Measurements from ENCODE around the gene GNPTG. TPM values are rescaled to one million over a fixed set of nuclear protein-coding genes. Genes with fewer than 3 reads are reported as not detected.

GNPTG gene
- total and polyA plus RNA-seq, 2 of the 13 experiments (the other 11 are each of a cell fraction or from before 2014, with no cell fraction given) = 22.7 to 71.1 TPM

DNA sequence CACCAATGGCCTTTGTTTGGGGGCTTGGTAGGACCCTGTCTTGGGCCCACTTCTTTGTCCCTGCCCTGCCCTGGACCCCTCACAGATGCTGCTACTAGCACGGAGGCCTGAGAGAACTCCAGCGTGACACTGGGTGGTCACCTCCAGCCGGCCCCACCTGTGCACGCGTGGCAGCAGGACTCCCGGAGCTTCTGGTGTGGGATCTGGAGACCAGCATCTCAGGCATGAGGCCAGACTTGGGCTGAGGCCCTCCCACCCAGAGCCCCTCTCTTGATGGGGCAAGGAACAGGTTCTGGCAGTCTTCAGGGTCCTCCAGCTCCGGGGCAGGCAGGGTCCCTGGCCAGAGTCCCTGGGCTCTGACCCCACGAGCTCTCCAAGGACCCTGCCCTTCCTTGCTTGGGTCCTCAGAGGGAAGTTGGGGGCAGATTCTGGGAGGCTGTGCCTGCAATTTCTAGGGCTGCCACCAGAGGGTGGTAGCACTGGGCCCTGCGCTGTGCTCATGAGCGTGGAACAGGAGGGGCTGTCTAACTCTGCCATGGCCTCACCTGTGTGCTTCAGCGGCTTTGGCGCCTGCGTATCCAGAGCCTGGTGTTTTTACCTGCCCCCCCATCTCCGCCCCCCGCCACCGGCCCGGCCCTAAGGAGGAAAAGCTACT, 21.3 kb upstream of the GNPTG start (continued):
- TF ChIP-seq XRCC5 (optimal IDR thresholded peaks at IDR 0.05; ENCODE audit: low read length) = peak; percentile 20
- no peak for TF ChIP-seq ZNF766 (CRISPR knock-in tag; IDR thresholded peaks at IDR 0.05; ENCODE audit: borderline replicate concordance)
- TF ChIP-seq NCOA2 (CRISPR knock-in tag; IDR thresholded peaks at IDR 0.05) = no peak

DNA sequence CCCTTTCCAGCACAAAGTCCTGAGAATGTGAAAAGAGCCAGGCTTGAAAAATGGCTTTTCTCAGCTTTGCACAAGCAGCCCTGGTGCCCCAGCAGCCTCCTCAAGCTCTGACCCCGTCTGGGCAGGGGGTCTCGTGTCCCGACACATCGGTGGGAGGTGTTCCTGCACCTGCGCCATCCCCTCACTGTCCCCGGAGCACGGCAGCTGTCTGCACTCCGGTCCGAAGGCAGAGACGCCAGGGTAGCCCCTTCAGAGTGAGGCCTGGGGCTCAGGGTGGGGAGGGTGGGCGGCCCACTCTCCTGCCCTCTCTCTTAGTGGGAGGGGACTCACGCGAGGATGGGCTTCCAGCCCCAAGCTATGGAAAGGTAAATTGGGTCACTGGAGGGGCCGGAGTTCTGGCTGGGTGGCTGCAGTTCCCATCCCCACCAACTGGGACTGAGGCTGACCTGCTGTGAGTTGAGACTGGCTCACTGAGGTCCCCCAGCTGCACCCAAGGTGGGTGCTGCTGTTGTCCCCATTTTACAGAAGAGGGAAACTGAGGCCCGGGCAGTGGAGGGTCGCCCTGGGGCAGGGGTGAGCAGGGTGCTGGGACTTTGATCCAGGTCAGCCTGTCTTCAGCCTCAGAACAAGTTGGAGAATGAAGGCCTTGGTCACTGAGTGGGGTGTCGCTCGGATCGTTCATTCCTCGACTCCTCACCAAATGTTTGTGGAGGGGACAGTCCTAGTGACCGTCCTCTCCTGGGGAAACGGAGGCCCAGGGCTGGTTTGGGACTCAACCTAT, 20.6 kb upstream of the GNPTG start:
- FAIRE-seq (no peak), ATAC-seq (peak; percentile 41), DNase-seq (ENCODE audit: low spot score) (no peak)
- Histone ChIP-seq H3K4me1 (ENCODE audit: insufficient read depth, low read length) (peaks cover 31% of the 10 kb centered on the region), H3K27me3 (ENCODE audit: control insufficient read depth in 1 of 2, insufficient read depth in 2 of 2, low read length in 2 of 2) (peaks cover 15 to 37% of the 10 kb centered on the region in 2 experiments), H3K27ac (ENCODE audit: extremely low read length, insufficient read depth, low read length) (peak overlapping the region; percentile 82), H2AFZ (ENCODE audit: low read length) (no peak overlapping the region), H3K79me2 (ENCODE audit: insufficient read depth, low read length) (no peaks in the 10 kb centered on the region), H4K20me1 (ENCODE audit: insufficient read depth, low read length) (0 out of 2 replicates have a peak, but pooled peaks cover 3% of the 10 kb centered on the region), H3K36me3 (replicated peaks in 1 of 2; ENCODE audit: control insufficient read depth in 1 of 2, insufficient read depth in 2 of 2, low read length in 2 of 2) (no peaks in the 10 kb centered on the region), H3K9me3 (ENCODE audit: low read length) (no peaks in the 10 kb centered on the region), H3K9ac (ENCODE audit: insufficient read depth, low read depth, low read length) (peak overlapping the region; percentile 91), H3K4me3 (replicated peaks in 1 of 3; ENCODE audit: insufficient read depth in 1 of 3, low read depth in 2 of 3, low read length in 3 of 3) (peak overlapping the region; percentile 38 to 79 (median 61)), H3K4me2 (ENCODE audit: low read depth, low read length) (peak overlapping the region; percentile 99)
- CTCF ChIA-PET (ENCODE audit: low intra/inter-chr PET ratio, low total read pairs) = interaction anchor here (1.2 kb wide), 1 partner anchor 33 kb away, joined by 3 read pairs; no protein-coding TSS in a partner anchor
- POLR2A ChIA-PET = interaction anchor here (0.6 to 3.6 kb wide), 4 partner anchors 12 to 90 kb away, joined by 3 to 25 read pairs (median 4); partner anchors contain the start of genes UBE2I and UQCC4
- 41% methylated on average over 10 of the region's 22 CpGs for WGBS (ENCODE audit: low lambda C conversion rate)
- no TSS peak for BruUV-seq (replicated peaks)
- intact Hi-C loops (cut with micrococcal nuclease; ENCODE audit: unreplicated experiment) (no loop called here), in situ Hi-C loops (cut with HindIII; ENCODE audit: extremely low pct_ligation_motif_present, low pct_unique_long_range_greater_than_20kb) (no loop called here)
- TF ChIP-seq ZNF629 (CRISPR knock-in tag; conservative IDR thresholded peaks at IDR 0.05) (peak; percentile 93), ZNF557 (CRISPR knock-in tag; IDR thresholded peaks at IDR 0.05) (no peak)
- TF ChIP-seq, protein P1, sequence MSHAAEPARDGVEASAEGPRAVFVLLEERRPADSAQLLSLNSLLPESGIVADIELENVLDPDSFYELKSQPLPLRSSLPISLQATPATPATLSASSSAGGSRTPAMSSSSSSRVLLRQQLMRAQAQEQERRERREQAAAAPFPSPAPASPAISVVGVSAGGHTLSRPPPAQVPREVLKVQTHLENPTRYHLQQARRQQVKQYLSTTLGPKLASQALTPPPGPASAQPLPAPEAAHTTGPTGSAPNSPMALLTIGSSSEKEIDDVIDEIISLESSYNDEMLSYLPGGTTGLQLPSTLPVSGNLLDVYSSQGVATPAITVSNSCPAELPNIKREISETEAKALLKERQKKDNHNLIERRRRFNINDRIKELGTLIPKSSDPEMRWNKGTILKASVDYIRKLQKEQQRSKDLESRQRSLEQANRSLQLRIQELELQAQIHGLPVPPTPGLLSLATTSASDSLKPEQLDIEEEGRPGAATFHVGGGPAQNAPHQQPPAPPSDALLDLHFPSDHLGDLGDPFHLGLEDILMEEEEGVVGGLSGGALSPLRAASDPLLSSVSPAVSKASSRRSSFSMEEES (CRISPR knock-in tag; IDR thresholded peaks at IDR 0.05) = 0 out of 2 replicates have a peak, but pooled peaks have one; percentile 4
- TF ChIP-seq, protein P2, sequence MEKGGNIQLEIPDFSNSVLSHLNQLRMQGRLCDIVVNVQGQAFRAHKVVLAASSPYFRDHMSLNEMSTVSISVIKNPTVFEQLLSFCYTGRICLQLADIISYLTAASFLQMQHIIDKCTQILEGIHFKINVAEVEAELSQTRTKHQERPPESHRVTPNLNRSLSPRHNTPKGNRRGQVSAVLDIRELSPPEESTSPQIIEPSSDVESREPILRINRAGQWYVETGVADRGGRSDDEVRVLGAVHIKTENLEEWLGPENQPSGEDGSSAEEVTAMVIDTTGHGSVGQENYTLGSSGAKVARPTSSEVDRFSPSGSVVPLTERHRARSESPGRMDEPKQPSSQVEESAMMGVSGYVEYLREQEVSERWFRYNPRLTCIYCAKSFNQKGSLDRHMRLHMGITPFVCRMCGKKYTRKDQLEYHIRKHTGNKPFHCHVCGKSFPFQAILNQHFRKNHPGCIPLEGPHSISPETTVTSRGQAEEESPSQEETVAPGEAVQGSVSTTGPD (CRISPR knock-in tag; IDR thresholded peaks at IDR 0.05) = no peak
- TF ChIP-seq, protein P3, sequence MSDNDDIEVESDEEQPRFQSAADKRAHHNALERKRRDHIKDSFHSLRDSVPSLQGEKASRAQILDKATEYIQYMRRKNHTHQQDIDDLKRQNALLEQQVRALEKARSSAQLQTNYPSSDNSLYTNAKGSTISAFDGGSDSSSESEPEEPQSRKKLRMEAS (IDR thresholded peaks at IDR 0.05) = 0 out of 2 replicates have a peak, but pooled peaks have one; percentile 11
- TF ChIP-seq, protein P4, sequence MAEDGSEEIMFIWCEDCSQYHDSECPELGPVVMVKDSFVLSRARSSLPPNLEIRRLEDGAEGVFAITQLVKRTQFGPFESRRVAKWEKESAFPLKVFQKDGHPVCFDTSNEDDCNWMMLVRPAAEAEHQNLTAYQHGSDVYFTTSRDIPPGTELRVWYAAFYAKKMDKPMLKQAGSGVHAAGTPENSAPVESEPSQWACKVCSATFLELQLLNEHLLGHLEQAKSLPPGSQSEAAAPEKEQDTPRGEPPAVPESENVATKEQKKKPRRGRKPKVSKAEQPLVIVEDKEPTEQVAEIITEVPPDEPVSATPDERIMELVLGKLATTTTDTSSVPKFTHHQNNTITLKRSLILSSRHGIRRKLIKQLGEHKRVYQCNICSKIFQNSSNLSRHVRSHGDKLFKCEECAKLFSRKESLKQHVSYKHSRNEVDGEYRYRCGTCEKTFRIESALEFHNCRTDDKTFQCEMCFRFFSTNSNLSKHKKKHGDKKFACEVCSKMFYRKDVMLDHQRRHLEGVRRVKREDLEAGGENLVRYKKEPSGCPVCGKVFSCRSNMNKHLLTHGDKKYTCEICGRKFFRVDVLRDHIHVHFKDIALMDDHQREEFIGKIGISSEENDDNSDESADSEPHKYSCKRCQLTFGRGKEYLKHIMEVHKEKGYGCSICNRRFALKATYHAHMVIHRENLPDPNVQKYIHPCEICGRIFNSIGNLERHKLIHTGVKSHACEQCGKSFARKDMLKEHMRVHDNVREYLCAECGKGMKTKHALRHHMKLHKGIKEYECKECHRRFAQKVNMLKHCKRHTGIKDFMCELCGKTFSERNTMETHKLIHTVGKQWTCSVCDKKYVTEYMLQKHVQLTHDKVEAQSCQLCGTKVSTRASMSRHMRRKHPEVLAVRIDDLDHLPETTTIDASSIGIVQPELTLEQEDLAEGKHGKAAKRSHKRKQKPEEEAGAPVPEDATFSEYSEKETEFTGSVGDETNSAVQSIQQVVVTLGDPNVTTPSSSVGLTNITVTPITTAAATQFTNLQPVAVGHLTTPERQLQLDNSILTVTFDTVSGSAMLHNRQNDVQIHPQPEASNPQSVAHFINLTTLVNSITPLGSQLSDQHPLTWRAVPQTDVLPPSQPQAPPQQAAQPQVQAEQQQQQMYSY (CRISPR knock-in tag; IDR thresholded peaks at IDR 0.05) = no peak
- TF ChIP-seq, protein P5, sequence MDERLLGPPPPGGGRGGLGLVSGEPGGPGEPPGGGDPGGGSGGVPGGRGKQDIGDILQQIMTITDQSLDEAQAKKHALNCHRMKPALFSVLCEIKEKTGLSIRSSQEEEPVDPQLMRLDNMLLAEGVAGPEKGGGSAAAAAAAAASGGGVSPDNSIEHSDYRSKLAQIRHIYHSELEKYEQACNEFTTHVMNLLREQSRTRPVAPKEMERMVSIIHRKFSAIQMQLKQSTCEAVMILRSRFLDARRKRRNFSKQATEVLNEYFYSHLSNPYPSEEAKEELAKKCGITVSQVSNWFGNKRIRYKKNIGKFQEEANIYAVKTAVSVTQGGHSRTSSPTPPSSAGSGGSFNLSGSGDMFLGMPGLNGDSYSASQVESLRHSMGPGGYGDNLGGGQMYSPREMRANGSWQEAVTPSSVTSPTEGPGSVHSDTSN (CRISPR knock-in tag; IDR thresholded peaks at IDR 0.05) = no peak
- TF ChIP-seq, protein P6, sequence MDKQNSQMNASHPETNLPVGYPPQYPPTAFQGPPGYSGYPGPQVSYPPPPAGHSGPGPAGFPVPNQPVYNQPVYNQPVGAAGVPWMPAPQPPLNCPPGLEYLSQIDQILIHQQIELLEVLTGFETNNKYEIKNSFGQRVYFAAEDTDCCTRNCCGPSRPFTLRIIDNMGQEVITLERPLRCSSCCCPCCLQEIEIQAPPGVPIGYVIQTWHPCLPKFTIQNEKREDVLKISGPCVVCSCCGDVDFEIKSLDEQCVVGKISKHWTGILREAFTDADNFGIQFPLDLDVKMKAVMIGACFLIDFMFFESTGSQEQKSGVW (CRISPR knock-in tag; IDR thresholded peaks at IDR 0.05; ENCODE audit: borderline replicate concordance) = no peak
